WTC11 (cell line): ENCODE results near the gene DCP1B.

Experiments used
- AFF4 ChIP-seq: sonication (generic); formaldehyde crosslinking; IDR thresholded peaks from 2 replicates; pipeline ENCODE4 v1.8.1; 2023; ENCODE audit warnings: mild to moderate bottlenecking, missing genetic modification reagents, borderline replicate concordance
- FOXK1 ChIP-seq: sonication (generic); formaldehyde crosslinking; IDR thresholded peaks from 2 replicates; pipeline ENCODE4 v1.8.0; 2022; ENCODE audit warnings: mild to moderate bottlenecking, moderate library complexity, missing genetic modification reagents
- USF1 ChIP-seq: sonication (generic); formaldehyde crosslinking; IDR thresholded peaks from 2 replicates; pipeline ENCODE4 v1.8.0; 2022; ENCODE audit warnings: mild to moderate bottlenecking, missing genetic modification reagents

- TF ChIP-seq USF1 (CRISPR knock-in tag), result no peak
- no peak for TF ChIP-seq FOXK1 (CRISPR knock-in tag)
- TF ChIP-seq AFF4 (CRISPR knock-in tag), result no peak
These were observed 69.4 kb downstream of the DCP1B start for GRCh38 chr12:1934831-1935230.
